Liver (tissue), 9 donors: ENCODE data around the gene HLA-G. TPM values are rescaled to one million over a fixed set of nuclear protein-coding genes. Genes with fewer than 3 reads are reported as not detected.
A peak's percentile ranks its signal among the peaks of the same experiment; 100 is the strongest.

Experiments used
- DNase-seq: peaks from one replicate; pipeline ENCODE4 v3.0.0-alpha.2; 2017; ENCODE audit warnings: low spot score
- H3K27ac ChIP-seq, 2 donors: one replicate each; pipeline ENCODE4 v1.7.0; 2013; ENCODE audit warnings: inconsistent platforms in 2 of 2, low read length in 2 of 2, control low read depth in 1 of 2, low read depth in 1 of 2, mild to moderate bottlenecking in 1 of 2
- H3K27me3 ChIP-seq, 4 donors: one replicate each; pipeline versions ENCODE4 v1.6.1 to v1.7.0; 2013; ENCODE audit warnings: low read length in 3 of 4, inconsistent platforms in 1 of 4, mild to moderate bottlenecking in 1 of 4, moderate library complexity in 1 of 4; ENCODE audit not compliant: control insufficient read depth in 4 of 4, insufficient read depth in 4 of 4
- H3K36me3 ChIP-seq, 4 donors: one replicate each; pipeline versions ENCODE4 v1.6.1 to v1.7.0; 2013; ENCODE audit warnings: low read length in 3 of 4, mild to moderate bottlenecking in 3 of 4, low read depth in 1 of 4, moderate library complexity in 1 of 4; ENCODE audit not compliant: control insufficient read depth in 4 of 4, insufficient read depth in 3 of 4
- H3K4me1 ChIP-seq, 4 donors: one replicate each; pipeline versions ENCODE4 v1.6.1 to v1.7.0; 2013; ENCODE audit warnings: low read length in 3 of 4, mild to moderate bottlenecking in 3 of 4, moderate library complexity in 1 of 4; ENCODE audit not compliant: control insufficient read depth in 4 of 4, insufficient read depth in 4 of 4
- H3K4me3 ChIP-seq, 3 donors: one replicate each; pipeline versions ENCODE4 v1.6.1 to v1.7.0; 2013; ENCODE audit warnings: low read length in 3 of 3, control low read depth in 1 of 3, low read depth in 1 of 3, mild to moderate bottlenecking in 1 of 3
- H3K9ac ChIP-seq, 2 donors: one replicate each; pipeline ENCODE4 v1.7.0; 2013; ENCODE audit warnings: low read length in 2 of 2, mild to moderate bottlenecking in 2 of 2, moderate library complexity in 2 of 2, control low read depth in 1 of 2, low read depth in 1 of 2
- H3K9me3 ChIP-seq, 4 donors: one replicate each; pipeline versions ENCODE4 v1.6.1 to v1.7.0; 2013; ENCODE audit warnings: low read length in 3 of 4; ENCODE audit not compliant: control insufficient read depth in 4 of 4
- FOXA1 ChIP-seq: IDR thresholded peaks from 2 replicates; pipeline ENCODE4 v1.6.1; 2016; ENCODE audit warnings: antibody characterized with exemption
- FOXA2 ChIP-seq: IDR thresholded peaks from 2 replicates; pipeline ENCODE4 v1.6.1; 2016; ENCODE audit warnings: antibody characterized with exemption
- GABPA ChIP-seq, 2 donors: IDR thresholded peaks in 1 of 2; conservative IDR thresholded peaks in 1 of 2; 2 replicates each; pipeline ENCODE4 v1.6.1; 2016; ENCODE audit warnings: antibody characterized with exemption in 2 of 2, mild to moderate bottlenecking in 1 of 2, moderate library complexity in 1 of 2
- HNF4A ChIP-seq, 2 donors: conservative IDR thresholded peaks; 2 replicates each; pipeline ENCODE4 v1.6.1; 2016; ENCODE audit warnings: antibody characterized with exemption in 2 of 2, mild to moderate bottlenecking in 2 of 2
- HNF4G ChIP-seq: IDR thresholded peaks from 2 replicates; pipeline ENCODE4 v1.6.1; 2016; ENCODE audit warnings: antibody characterized with exemption
- JUND ChIP-seq, 2 donors: IDR thresholded peaks; 2 replicates each; pipeline ENCODE4 v1.6.1; 2016; ENCODE audit warnings: antibody characterized with exemption in 2 of 2
- NR2F2 ChIP-seq: IDR thresholded peaks from 2 replicates; pipeline ENCODE4 v1.6.1; 2016; ENCODE audit warnings: antibody characterized with exemption
- RAD21 ChIP-seq, 2 donors: IDR thresholded peaks; 2 replicates each; pipeline ENCODE4 v1.6.1; 2016; ENCODE audit warnings: antibody characterized with exemption in 2 of 2, mild to moderate bottlenecking in 2 of 2
- RXRA ChIP-seq, 2 donors: IDR thresholded peaks; 2 replicates each; pipeline ENCODE4 v1.6.1; 2017 to 2018; ENCODE audit warnings: antibody characterized with exemption in 2 of 2, mild to moderate bottlenecking in 1 of 2
- SP1 ChIP-seq: IDR thresholded peaks from 2 replicates; pipeline ENCODE4 v1.6.1; 2018; ENCODE audit warnings: antibody characterized with exemption, mild to moderate bottlenecking
- TAF1 ChIP-seq: conservative IDR thresholded peaks from 2 replicates; pipeline ENCODE4 v1.6.1; 2016; ENCODE audit warnings: antibody characterized with exemption, mild to moderate bottlenecking
- WGBS: extraction: QIAGEN DNeasy Blood & Tissue Kit; methylation state at CpG from one replicate; pipeline ENCODE4 v1.1.7; 2013; 5-methylcytosine and 5-hydroxymethylcytosine counted together
- polyA plus RNA-seq, 2 donors: library from polyadenylated mRNA; stranded (reverse) in 1 of 2; unstranded in 1 of 2; fragments of 200-250 nt in 1 of 2; fragments of >200 nt in 1 of 2; fragmentation: Nextera tagmentation in 1 of 2; extraction: Ambion mirVana in 1 of 2; gene quantifications; one replicate each; pipeline versions ENCODE4 v1.2.1 to v1.2.3, GENCODE V29; 2013 to 2015
- total RNA-seq, 2 donors: library from RNA; depleted of rRNA; stranded (reverse); fragments of >200 nt; gene quantifications; one replicate each; pipeline ENCODE4 v1.2.3, GENCODE V29; 2014
- TF ChIP-seq, protein P1 (sequence below): IDR thresholded peaks from 2 replicates; pipeline ENCODE4 v1.6.1; 2016; ENCODE audit warnings: antibody characterized with exemption
- TF ChIP-seq, protein P2 (sequence below): IDR thresholded peaks from 2 replicates; pipeline ENCODE4 v1.6.1; 2016; ENCODE audit warnings: antibody characterized with exemption
- TF ChIP-seq, protein P3 (sequence below): IDR thresholded peaks from 2 replicates; pipeline ENCODE4 v1.6.1; 2016; ENCODE audit warnings: antibody characterized with exemption
- TF ChIP-seq, protein P4 (sequence below): fragments of 150-350 bp; IDR thresholded peaks from 2 replicates; pipeline ENCODE4 v1.5.1; 2017; ENCODE audit warnings: improper control_type of control experiment, low read depth, low read length; ENCODE audit not compliant: missing input control
- donor health status: healthy.
- donor health status: healthy.
- donor health status: healthy.
- donor health status: healthy.
- donor health status: healthy.

Gene HLA-G
- total and polyA plus RNA-seq, 4 donors, result 0.79 TPM; not detected in 3

DNA sequence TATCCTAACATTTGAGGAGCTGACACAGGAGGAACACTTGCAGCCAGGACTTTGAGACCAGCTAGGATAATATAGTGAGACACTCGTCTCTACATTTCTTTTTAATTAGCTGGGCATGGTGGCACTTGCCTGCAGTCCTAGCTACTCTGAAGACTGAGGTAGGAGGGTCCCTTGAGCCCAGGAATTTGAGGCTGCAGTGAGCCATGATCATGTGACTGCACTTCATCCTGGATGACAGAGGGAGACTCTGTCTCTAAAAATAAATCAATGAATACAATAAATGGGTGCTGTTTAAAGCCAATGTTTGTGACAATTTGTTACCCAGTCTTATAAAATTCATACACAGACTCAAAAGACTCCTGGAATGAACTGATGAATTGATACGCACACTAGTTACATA is 1.8 kb upstream of the HLA-G start:
- peaks cover 0 to 13% (median 5%) of the 10 kb centered on the region in 4 donors for H3K27me3 ChIP-seq
- no peaks in the 10 kb centered on the region for H3K36me3 ChIP-seq
- H3K4me3 ChIP-seq, result no peak overlapping the region
- H3K4me1 ChIP-seq, result peaks cover 0 to 5% (median 3%) of the 10 kb centered on the region in 4 donors
- no peak for DNase-seq
- whole genome bisulfite sequencing, result 73% methylated on average over 2 of the region's 2 CpGs
- TF ChIP-seq TAF1, result no peak
- no peak for TF ChIP-seq JUND (IDR thresholded peaks at IDR 0.05)
- no peak overlapping the region for H3K9ac ChIP-seq
- no peak overlapping the region for H3K27ac ChIP-seq
- H3K9me3 ChIP-seq, result no peaks in the 10 kb centered on the region

DNA sequence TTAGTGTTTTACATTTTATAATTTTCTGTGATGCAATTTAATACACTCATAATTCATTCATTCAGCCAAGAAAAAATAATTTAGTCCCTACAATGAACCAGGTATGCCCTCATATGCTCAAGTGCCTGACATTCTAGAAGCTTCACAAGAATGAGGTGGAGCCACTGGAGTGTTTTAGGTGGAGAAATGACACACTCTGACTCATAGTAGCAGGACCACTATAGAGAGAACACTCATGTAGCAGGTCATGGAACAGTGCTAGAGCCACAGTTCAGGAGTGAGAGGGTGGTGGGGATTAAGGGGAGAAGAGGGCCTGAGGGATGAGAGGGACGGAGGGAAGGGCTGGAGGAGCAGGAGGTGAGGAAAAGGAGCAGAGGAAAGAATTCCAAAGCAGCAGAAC is 1.4 kb upstream of the HLA-G start:
- H3K4me1 ChIP-seq, result peaks cover 0 to 5% (median 3%) of the 10 kb centered on the region in 4 donors
- DNase-seq, result no peak
- H3K27ac ChIP-seq, result no peak overlapping the region
- no peak overlapping the region for H3K4me3 ChIP-seq
- TF ChIP-seq RAD21 (IDR thresholded peaks at IDR 0.05), result no peak
- H3K36me3 ChIP-seq, result no peaks in the 10 kb centered on the region
- WGBS, result 88% methylated on average over 1 of the region's 1 CpG
- no peak overlapping the region for H3K9ac ChIP-seq
- H3K9me3 ChIP-seq, result no peaks in the 10 kb centered on the region
- peaks cover 0 to 13% (median 5%) of the 10 kb centered on the region in 4 donors for H3K27me3 ChIP-seq

DNA sequence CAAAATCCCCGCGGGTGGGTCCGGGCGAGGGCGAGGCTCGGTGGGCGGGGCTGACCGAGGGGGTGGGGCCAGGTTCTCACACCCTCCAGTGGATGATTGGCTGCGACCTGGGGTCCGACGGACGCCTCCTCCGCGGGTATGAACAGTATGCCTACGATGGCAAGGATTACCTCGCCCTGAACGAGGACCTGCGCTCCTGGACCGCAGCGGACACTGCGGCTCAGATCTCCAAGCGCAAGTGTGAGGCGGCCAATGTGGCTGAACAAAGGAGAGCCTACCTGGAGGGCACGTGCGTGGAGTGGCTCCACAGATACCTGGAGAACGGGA is 809 bp downstream of the HLA-G start:
- WGBS, result 22% methylated on average over 26 of the region's 26 CpGs
- DNase-seq, result no peak
- no peak overlapping the region for H3K9ac ChIP-seq

DNA sequence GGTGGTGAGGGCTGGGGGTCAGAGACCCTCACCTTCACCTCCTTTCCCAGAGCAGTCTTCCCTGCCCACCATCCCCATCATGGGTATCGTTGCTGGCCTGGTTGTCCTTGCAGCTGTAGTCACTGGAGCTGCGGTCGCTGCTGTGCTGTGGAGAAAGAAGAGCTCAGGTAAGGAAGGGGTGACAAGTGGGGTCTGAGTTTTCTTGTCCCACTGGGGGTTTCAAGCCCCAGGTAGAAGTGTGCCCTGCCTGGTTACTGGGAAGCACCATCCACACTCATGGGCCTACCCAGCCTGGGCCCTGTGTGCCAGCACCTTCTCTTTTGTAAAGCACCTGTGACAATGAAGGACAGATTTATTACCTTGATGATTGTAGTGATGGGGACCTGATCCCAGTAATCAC is 2.1 kb downstream of the HLA-G start:
- no peak for DNase-seq
- TF ChIP-seq, protein P1, sequence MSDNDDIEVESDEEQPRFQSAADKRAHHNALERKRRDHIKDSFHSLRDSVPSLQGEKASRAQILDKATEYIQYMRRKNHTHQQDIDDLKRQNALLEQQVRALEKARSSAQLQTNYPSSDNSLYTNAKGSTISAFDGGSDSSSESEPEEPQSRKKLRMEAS, result no peak
- TF ChIP-seq, protein P2, sequence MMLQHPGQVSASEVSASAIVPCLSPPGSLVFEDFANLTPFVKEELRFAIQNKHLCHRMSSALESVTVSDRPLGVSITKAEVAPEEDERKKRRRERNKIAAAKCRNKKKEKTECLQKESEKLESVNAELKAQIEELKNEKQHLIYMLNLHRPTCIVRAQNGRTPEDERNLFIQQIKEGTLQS, result no peak
- no peak for TF ChIP-seq HNF4G
- Histone ChIP-seq H3K36me3 (no peaks in the 10 kb centered on the region), H3K4me1 (peaks cover 0 to 5% (median 3%) of the 10 kb centered on the region in 4 donors), H3K4me3 (no peak overlapping the region), H3K27ac (no peak overlapping the region), H3K27me3 (peaks cover 0 to 22% (median 5%) of the 10 kb centered on the region in 4 donors), H3K9ac (no peak overlapping the region), H3K9me3 (no peaks in the 10 kb centered on the region)
- WGBS, result 91% methylated on average over 3 of the region's 3 CpGs

More for the DNA sequence above, 809 bp downstream of the HLA-G start:
- Histone ChIP-seq H3K4me3 (peak overlapping the region in 1 of 3 donors; percentile 30), H3K27ac (no peak overlapping the region), H3K27me3 (peaks cover 0 to 22% (median 5%) of the 10 kb centered on the region in 4 donors), H3K4me1 (peaks cover 0 to 5% (median 3%) of the 10 kb centered on the region in 4 donors), H3K9me3 (no peaks in the 10 kb centered on the region), H3K36me3 (no peaks in the 10 kb centered on the region)
- TF ChIP-seq RXRA (IDR thresholded peaks at IDR 0.05) (no peak), HNF4A (conservative IDR thresholded peaks at IDR 0.05) (no peak), TAF1 (no peak)

DNA sequence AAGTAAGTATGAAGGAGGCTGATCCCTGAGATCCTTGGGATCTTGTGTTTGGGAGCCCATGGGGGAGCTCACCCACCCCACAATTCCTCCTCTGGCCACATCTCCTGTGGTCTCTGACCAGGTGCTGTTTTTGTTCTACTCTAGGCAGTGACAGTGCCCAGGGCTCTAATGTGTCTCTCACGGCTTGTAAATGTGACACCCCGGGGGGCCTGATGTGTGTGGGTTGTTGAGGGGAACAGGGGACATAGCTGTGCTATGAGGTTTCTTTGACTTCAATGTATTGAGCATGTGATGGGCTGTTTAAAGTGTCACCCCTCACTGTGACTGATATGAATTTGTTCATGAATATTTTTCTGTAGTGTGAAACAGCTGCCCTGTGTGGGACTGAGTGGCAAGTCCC is 2.8 kb downstream of the HLA-G start:
- Histone ChIP-seq H3K27ac (no peak overlapping the region), H3K9me3 (no peaks in the 10 kb centered on the region), H3K9ac (no peak overlapping the region), H3K4me1 (peaks cover 0 to 5% (median 3%) of the 10 kb centered on the region in 4 donors), H3K27me3 (peaks cover 0 to 22% (median 5%) of the 10 kb centered on the region in 4 donors), H3K4me3 (no peak overlapping the region), H3K36me3 (no peaks in the 10 kb centered on the region)
- 72% methylated on average over 2 of the region's 2 CpGs for WGBS
- DNase-seq, result no peak
- TF ChIP-seq HNF4A (conservative IDR thresholded peaks at IDR 0.05) (no peak), SP1 (no peak), NR2F2 (no peak), HNF4G (no peak), FOXA2 (no peak), JUND (IDR thresholded peaks at IDR 0.05) (no peak), GABPA (IDR thresholded peaks at IDR 0.05 in 1 of 2, conservative IDR thresholded peaks at IDR 0.05 in 1 of 2) (no peak), FOXA1 (no peak)
- TF ChIP-seq, protein P2, result no peak
- TF ChIP-seq, protein P1, result no peak
- TF ChIP-seq, protein P3, sequence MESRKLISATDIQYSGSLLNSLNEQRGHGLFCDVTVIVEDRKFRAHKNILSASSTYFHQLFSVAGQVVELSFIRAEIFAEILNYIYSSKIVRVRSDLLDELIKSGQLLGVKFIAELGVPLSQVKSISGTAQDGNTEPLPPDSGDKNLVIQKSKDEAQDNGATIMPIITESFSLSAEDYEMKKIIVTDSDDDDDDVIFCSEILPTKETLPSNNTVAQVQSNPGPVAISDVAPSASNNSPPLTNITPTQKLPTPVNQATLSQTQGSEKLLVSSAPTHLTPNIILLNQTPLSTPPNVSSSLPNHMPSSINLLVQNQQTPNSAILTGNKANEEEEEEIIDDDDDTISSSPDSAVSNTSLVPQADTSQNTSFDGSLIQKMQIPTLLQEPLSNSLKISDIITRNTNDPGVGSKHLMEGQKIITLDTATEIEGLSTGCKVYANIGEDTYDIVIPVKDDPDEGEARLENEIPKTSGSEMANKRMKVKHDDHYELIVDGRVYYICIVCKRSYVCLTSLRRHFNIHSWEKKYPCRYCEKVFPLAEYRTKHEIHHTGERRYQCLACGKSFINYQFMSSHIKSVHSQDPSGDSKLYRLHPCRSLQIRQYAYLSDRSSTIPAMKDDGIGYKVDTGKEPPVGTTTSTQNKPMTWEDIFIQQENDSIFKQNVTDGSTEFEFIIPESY, result no peak
- TF ChIP-seq, protein P4, sequence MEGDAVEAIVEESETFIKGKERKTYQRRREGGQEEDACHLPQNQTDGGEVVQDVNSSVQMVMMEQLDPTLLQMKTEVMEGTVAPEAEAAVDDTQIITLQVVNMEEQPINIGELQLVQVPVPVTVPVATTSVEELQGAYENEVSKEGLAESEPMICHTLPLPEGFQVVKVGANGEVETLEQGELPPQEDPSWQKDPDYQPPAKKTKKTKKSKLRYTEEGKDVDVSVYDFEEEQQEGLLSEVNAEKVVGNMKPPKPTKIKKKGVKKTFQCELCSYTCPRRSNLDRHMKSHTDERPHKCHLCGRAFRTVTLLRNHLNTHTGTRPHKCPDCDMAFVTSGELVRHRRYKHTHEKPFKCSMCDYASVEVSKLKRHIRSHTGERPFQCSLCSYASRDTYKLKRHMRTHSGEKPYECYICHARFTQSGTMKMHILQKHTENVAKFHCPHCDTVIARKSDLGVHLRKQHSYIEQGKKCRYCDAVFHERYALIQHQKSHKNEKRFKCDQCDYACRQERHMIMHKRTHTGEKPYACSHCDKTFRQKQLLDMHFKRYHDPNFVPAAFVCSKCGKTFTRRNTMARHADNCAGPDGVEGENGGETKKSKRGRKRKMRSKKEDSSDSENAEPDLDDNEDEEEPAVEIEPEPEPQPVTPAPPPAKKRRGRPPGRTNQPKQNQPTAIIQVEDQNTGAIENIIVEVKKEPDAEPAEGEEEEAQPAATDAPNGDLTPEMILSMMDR, result no peak
